Stimulated activated CD4-positive, alpha-beta T cell treated with anti-CD3 and anti-CD28 coated beads, Interleukin-1b, Interleukin-23, amount 100 ng/mL, for 1 hour (primary cell): ENCODE measurements around the gene JAML.

Experiments used
- DNase-seq, 2 donors: peaks; one replicate each; pipeline ENCODE4 v3.0.0-alpha.2; 2020; ENCODE audit warnings: low read depth in 2 of 2

Gene JAML

DNA sequence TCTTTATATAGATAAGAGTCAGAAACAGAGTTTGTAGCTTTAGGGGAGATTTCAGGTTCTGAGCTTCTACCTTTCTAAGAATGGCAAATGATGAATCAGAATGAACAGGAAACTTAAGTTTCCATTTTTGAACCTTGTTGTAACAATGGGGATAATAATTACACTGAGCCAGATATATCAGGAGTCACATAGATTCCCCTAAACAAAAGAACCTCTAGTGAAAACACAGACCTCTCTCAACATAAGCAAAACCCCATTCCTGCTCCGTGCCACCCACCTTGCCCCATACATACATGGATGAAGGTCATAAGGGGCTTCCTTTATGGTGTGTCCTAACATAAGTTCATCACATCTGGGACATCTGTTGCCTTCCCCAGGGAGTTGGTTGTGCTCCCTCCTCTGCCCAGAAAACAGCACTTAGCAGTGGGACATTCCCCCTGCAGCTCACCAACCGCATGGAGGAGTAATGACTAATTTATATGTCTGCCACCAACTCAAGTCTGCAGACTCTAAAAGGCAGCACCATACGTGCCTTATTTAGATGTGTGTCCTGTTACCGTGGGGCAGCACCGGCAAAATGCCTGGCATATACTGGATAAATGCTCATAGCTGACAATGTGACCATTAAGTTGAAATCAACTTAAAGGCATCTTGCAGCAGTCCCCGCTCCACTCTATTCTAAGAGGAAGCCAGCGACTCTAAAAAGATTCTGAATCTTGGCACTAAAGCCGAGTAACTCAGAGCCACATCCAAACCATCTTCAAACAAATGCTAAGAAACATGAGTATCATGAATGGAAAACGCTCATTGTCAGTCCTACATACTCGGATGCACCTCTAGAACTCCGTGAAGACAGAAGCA lies 8.0 kb downstream of the JAML start:
- peak in 1 of 2 donors; percentile 31 for DNase-seq

GRCh38 chr11:118215765-118216164 lies 9.0 kb downstream of the JAML start:
- no peak for DNase-seq

DNA sequence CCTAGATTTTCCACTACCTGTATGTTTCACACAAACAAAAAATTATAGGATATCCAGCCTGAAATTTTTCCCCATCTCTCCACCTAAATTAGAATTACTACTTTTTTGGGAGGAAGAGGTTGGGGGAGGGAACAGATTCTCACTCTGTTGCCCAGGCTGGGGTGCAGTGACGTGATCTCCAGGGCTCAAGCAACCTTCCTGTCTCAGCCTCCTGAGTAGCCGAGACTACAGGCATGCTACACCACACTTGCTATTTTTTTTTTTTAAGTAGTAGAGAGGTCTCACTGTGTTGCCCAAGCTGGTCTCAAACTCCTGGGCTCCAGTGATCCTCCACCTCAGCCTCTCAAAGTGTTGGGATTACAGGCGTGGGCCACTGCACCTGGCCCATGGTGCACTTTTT lies 9.5 kb downstream of the JAML start:
- no peak for DNase-seq

DNA sequence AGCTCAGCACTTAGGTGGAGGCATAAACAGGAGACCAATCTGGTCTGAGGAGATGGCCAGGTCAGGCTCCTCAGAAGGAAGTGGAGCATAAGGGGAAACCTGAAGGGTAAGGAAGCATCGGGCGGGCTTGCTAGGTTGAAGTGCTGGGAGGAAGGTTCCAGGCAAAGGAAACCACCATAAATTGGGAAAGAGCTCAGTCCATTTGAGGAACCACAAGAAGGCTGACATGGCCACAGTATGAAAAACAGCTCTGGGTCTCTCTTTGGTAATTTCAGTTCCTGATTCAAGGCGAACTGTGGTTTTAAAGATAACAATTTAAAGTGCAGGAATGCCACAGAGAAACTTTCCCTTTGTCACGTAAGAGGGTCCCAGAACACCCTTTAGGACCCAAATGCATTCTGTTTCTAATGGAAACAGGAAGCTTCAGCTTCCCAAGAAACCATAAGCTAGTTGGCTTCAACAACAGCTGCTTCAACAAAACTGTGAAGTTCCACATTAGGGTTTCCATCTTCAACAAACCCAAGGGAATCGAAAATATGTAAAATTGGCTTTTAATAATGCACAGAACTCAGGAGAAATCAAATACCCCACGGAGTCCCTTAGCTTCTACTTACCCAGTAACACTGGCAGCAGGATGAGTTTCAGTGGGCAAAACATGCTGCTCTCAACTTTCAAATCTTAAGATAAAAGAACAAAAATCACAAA lies 10.4 kb downstream of the JAML start:
- DNase-seq, result no peak

- no peak for DNase-seq
These were observed 11.0 kb downstream of the JAML start for GRCh38 chr11:118213781-118214180.

GRCh38 chr11:118213201-118213600 lies 11.6 kb downstream of the JAML start:
- DNase-seq, result no peak

- DNase-seq, result no peak
These were observed 12.0 kb downstream of the JAML start for GRCh38 chr11:118212781-118213191.

DNA sequence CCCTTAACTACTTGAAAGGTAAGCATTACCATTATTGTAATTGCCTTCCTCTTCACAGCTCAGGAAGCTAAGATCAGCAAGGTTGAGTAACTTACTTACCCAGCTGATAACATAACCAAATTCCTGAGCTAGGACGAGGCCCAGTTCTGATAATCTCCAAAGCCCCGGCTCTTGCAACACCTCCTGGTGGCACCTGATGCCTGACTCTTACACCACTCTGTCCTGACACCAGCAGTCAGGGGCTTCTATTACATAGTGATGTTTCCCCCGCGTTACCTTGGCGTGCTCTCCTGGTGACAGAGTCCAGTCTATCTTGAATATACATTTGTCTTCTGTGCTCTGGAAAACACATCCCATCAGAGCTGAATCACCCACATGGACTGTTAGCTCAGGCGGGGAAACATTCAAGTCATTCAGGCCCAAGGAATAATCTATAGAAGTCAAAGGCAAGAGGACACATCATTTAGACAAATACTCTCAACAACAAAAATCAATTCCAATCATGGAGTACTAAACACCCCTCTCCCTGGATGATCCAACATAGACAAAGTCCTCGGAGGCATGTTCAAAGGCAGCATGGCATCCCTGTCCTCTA lies 12.6 kb downstream of the JAML start:
- DNase-seq, result no peak

DNA sequence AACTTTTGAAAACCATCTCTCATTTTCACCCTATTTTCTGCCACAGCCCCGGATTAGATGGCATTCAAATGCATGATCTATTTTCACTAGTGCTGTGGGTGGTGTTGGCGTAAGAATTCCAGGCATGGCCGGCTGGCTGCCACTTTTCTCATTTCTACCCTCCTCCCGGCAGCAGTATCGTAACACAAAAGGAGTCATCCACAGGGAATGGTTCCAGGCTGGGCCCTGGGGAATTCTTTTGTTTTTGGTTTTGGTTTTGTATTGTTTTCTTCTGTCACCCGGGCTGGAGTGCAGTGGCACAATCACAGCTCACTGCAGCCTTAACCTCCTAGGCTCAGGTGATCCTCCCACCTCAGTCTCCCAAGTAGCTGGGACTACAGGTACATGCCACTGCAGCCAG lies 13.8 kb downstream of the JAML start:
- DNase-seq, result no peak

DNA sequence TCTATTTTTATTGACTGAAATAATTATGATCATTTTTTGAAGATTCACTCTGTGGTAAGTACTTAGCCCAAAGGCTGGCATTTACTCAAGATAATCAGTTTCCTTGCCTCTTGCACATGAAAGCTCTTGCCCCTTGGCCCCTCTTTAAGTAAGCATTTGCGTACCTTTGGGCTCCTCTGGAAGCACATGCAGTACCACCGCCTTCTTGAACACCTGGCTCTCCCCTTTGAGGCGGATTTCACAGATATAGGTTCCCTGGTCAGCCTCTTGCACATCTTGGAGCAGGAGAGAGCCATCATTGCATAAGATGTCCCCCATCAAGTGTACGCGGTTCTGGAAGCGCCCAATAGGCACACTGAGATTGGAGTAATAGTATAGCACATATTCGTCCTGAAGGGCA lies 14.5 kb downstream of the JAML start:
- DNase-seq, result no peak

GRCh38 chr11:118209033-118209432 lies 15.8 kb downstream of the JAML start:
- no peak for DNase-seq

GRCh38 chr11:118207079-118207478 lies 17.7 kb downstream of the JAML start:
- no peak for DNase-seq

DNA sequence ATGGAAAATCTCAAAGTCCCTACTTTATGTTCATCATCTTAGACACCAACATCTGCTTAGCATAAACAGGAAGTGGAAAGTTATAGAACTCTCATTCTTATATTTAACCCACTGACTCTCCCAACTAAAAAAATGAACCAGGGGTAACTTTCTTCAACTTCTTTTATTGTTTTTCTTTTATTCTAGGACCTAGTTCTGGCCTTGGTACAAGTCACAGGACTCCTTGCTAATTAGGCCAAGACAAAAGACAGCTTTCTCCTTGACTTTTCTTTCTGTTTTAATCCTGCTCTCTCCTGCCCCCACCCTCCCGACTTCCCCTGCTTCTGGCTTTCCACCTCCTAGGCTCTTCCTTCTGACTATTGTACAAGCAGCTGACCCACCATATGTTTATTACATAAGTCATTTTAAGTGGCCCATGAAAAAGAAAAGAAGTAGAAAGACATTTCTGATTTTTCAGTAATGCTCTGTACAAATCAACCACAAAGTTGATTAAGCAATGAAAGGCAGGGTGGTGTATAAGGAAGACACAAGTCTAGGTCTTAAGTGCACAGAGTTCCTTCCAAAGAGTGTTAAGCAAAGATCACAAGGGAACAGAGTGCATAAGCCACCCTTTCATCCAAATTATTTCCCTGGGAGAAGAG lies 18.3 kb downstream of the JAML start:
- no peak for DNase-seq

DNA sequence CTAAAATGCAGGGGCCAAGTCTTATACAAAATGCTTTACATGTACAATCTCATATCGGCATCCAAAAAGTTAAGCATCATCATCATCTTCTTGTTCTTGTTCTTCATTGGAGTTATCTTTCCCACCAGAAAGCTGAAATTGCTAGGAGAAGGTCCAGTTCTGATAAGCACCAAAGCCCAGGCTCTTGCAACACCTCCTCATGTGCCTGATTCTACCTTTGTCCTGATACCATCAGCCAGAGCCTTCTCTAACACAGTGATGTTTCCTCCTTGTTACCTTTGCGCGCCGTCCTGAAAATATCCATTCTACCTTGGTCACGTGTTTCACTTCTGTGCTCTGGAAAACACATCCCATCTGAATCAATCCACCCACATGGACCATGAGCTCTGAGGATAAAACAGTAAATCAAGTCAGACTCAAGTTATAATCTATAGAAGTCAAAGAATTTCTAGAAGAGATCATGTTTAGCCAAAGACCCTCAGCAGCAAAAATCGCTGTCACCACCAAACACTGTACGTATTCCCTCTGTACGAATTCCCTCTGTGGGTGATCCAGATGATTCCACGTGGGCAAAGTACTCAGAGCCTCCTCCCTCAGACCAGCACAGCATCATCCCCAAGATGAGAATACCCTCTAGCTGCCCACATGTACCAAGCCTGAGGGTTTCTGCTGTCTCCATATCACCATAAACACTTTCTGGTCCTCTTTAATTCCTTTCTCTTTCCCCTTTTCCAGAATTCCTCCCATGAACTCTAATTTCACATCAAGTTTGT lies 19.0 kb downstream of the JAML start:
- no peak for DNase-seq

GRCh38 chr11:118202599-118203422 lies 22.0 kb downstream of the JAML start:
- DNase-seq, result peak in 1 of 2 donors; percentile 26

DNA sequence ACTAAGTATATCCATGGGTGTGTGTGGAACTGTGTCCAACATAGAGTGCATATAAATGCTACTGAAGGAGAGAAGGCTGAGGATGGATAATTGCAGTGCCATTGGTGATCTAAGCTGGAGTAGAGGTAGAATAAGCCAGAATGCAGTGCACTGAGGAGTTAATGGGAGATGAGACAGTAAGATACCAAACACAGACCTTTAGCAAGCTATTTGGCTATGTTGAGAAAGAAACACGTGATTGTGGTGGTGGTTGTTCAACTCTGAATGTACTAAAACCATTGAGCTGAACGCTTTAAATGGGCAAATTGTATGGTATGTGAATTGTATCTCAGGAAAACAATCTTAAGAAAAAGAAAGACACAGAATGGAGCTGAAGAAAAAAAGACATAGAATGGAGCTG lies 22.8 kb downstream of the JAML start:
- DNase-seq, result no peak

GRCh38 chr11:118200901-118201680 lies 23.7 kb downstream of the JAML start:
- no peak for DNase-seq

GRCh38 chr11:118200497-118200896 lies 24.3 kb downstream of the JAML start:
- no peak for DNase-seq

GRCh38 chr11:118199135-118199534 lies 25.7 kb downstream of the JAML start:
- DNase-seq, result no peak

DNA sequence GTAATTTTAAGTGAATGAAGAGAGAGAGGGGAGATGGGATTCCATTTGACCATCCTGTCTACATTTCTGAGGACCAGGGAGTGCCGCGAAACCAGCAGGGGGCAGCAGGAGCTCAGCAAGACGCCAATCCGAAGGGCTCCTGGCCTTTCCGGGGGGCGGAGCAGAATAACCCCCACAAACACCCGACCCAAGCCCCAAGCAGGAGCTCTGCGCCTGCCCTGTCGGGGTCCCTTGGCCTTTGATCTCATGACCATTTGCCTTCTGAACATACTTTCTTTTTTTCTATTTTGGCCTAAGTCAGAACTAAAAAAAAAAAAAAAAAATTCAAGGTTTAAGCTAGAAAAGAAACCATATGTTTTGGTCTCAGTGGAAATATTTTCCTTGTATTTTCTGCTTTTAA lies 26.4 kb downstream of the JAML start:
- peak; percentile 55 to 77 for DNase-seq
